Middle frontal gyrus (tissue), 1 donor: ENCODE data around the gene FBXW8.
"Not testable (repeated sequence)": the region's sequence is repeated elsewhere in the genome, so short reads cannot be mapped to it uniquely, and the experiment has no call there.

Experiments used
- DNase-seq: peaks from one replicate; pipeline ENCODE4 v3.0.0-alpha.2; 2015; ENCODE audit warnings: low spot score; ENCODE audit errors: extremely low spot score

FBXW8 gene

GRCh38 chr12:117053050-117053400 lies 142.3 kb downstream of the FBXW8 start:
- no peak for DNase-seq

- DNase-seq, result no peak
These were observed 142.9 kb downstream of the FBXW8 start for GRCh38 chr12:117053597-117054201.

- DNase-seq, result no peak
These were observed 143.5 kb downstream of the FBXW8 start for GRCh38 chr12:117054279-117054678.

GRCh38 chr12:117057626-117058025 lies 146.9 kb downstream of the FBXW8 start:
- DNase-seq, result not testable (repeated sequence)

- no peak for DNase-seq
These were observed 147.8 kb downstream of the FBXW8 start for GRCh38 chr12:117058442-117059072.

- no peak for DNase-seq
These were observed 148.4 kb downstream of the FBXW8 start for GRCh38 chr12:117059156-117059555.

- no peak for DNase-seq
These were observed 149.6 kb downstream of the FBXW8 start for GRCh38 chr12:117060246-117060928.

- DNase-seq, result no peak
These were observed 150.2 kb downstream of the FBXW8 start for GRCh38 chr12:117060929-117061305.

GRCh38 chr12:117061555-117062079 lies 150.9 kb downstream of the FBXW8 start:
- DNase-seq, result no peak

GRCh38 chr12:117063162-117063911 lies 152.6 kb downstream of the FBXW8 start:
- DNase-seq, result no peak

GRCh38 chr12:117064049-117064448 lies 153.3 kb downstream of the FBXW8 start:
- no peak for DNase-seq

GRCh38 chr12:117064596-117064995 lies 153.8 kb downstream of the FBXW8 start:
- DNase-seq, result no peak

GRCh38 chr12:117067016-117067415 lies 156.3 kb downstream of the FBXW8 start:
- no peak for DNase-seq

GRCh38 chr12:117067638-117068037 lies 156.9 kb downstream of the FBXW8 start:
- no peak for DNase-seq

- no peak for DNase-seq
These were observed 157.7 kb downstream of the FBXW8 start for GRCh38 chr12:117068492-117068891.

GRCh38 chr12:117069101-117069797 lies 158.5 kb downstream of the FBXW8 start:
- no peak for DNase-seq

GRCh38 chr12:117069926-117070900 lies 159.5 kb downstream of the FBXW8 start:
- no peak for DNase-seq

GRCh38 chr12:117071009-117071408 lies 160.3 kb downstream of the FBXW8 start:
- DNase-seq, result no peak

- no peak for DNase-seq
These were observed 161.4 kb downstream of the FBXW8 start for GRCh38 chr12:117072106-117072505.
